Parathyroid adenoma (tissue), 2 donors: ENCODE data around the gene RNF214.
"Not testable (repeated sequence)": the region's sequence is repeated elsewhere in the genome, so short reads cannot be mapped to it uniquely, and the experiment has no call there.

Experiments
- H2AFZ ChIP-seq: fragments of 300-600 bp; sonication (generic); one replicate; pipeline ENCODE4 v1.7.0; 2017; ENCODE audit warnings: antibody characterized with exemption, mild to moderate bottlenecking
- H3K27ac ChIP-seq: fragments of 300-600 bp; sonication (generic); one replicate; pipeline ENCODE4 v1.7.0; 2017
- H3K27me3 ChIP-seq: fragments of 300-600 bp; sonication (generic); one replicate; pipeline ENCODE4 v1.7.0; 2017; ENCODE audit warnings: low read length; ENCODE audit not compliant: control insufficient read depth, insufficient read depth
- H3K36me3 ChIP-seq: fragments of 300-600 bp; sonication (generic); one replicate; pipeline ENCODE4 v1.7.0; 2017; ENCODE audit warnings: low read length; ENCODE audit not compliant: control insufficient read depth, insufficient read depth
- H3K4me1 ChIP-seq: fragments of 300-600 bp; sonication (generic); one replicate; pipeline ENCODE4 v1.7.0; 2017; ENCODE audit warnings: control low read depth
- H3K4me2 ChIP-seq: fragments of 300-600 bp; sonication (generic); one replicate; pipeline ENCODE4 v1.7.0; 2017; ENCODE audit warnings: low read length
- H3K4me3 ChIP-seq: fragments of 300-600 bp; sonication (generic); one replicate; pipeline ENCODE4 v1.7.0; 2017; ENCODE audit warnings: low read depth, low read length
- H3K79me2 ChIP-seq: fragments of 300-600 bp; sonication (generic); one replicate; pipeline ENCODE4 v1.7.0; 2017; ENCODE audit warnings: control low read depth
- H3K9ac ChIP-seq: fragments of 300-600 bp; sonication (generic); one replicate; pipeline ENCODE4 v1.7.0; 2017; ENCODE audit warnings: mild to moderate bottlenecking
- H3K9me3 ChIP-seq: fragments of 300-600 bp; sonication (generic); one replicate; pipeline ENCODE4 v1.7.0; 2017; ENCODE audit warnings: low read length; ENCODE audit not compliant: control insufficient read depth
- TF ChIP-seq, protein P1 (sequence below): fragments of 300-600 bp; sonication (generic); IDR thresholded peaks from one replicate; pipeline ENCODE4 v1.7.0; 2017; ENCODE audit warnings: antibody characterized with exemption, mild to moderate bottlenecking
- donor health status: primary hyperparathyroidism.

RNF214 gene

DNA sequence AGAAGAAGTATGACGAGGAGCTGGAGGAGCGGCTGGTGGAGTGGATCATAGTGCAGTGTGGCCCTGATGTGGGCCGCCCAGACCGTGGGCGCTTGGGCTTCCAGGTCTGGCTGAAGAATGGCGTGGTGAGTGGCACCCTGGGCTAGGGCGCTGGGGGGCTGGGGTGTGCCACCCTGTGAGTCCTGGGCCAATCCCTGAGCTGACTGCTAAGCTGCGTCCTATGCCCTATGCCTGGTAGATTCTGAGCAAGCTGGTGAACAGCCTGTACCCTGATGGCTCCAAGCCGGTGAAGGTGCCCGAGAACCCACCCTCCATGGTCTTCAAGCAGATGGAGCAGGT is 29.4 kb upstream of the RNF214 start:
- Histone ChIP-seq H3K4me3 (no peak overlapping the region), H3K9me3 (no peaks in the 10 kb centered on the region), H3K4me1 (no peaks in the 10 kb centered on the region), H3K27me3 (no peaks in the 10 kb centered on the region), H2AFZ (no peak overlapping the region), H3K79me2 (no peaks in the 10 kb centered on the region), H3K4me2 (no peak overlapping the region), H3K9ac (no peak overlapping the region), H3K27ac (no peak overlapping the region), H3K36me3 (no peaks in the 10 kb centered on the region)
- TF ChIP-seq, protein P1, sequence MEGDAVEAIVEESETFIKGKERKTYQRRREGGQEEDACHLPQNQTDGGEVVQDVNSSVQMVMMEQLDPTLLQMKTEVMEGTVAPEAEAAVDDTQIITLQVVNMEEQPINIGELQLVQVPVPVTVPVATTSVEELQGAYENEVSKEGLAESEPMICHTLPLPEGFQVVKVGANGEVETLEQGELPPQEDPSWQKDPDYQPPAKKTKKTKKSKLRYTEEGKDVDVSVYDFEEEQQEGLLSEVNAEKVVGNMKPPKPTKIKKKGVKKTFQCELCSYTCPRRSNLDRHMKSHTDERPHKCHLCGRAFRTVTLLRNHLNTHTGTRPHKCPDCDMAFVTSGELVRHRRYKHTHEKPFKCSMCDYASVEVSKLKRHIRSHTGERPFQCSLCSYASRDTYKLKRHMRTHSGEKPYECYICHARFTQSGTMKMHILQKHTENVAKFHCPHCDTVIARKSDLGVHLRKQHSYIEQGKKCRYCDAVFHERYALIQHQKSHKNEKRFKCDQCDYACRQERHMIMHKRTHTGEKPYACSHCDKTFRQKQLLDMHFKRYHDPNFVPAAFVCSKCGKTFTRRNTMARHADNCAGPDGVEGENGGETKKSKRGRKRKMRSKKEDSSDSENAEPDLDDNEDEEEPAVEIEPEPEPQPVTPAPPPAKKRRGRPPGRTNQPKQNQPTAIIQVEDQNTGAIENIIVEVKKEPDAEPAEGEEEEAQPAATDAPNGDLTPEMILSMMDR, result no peak

DNA sequence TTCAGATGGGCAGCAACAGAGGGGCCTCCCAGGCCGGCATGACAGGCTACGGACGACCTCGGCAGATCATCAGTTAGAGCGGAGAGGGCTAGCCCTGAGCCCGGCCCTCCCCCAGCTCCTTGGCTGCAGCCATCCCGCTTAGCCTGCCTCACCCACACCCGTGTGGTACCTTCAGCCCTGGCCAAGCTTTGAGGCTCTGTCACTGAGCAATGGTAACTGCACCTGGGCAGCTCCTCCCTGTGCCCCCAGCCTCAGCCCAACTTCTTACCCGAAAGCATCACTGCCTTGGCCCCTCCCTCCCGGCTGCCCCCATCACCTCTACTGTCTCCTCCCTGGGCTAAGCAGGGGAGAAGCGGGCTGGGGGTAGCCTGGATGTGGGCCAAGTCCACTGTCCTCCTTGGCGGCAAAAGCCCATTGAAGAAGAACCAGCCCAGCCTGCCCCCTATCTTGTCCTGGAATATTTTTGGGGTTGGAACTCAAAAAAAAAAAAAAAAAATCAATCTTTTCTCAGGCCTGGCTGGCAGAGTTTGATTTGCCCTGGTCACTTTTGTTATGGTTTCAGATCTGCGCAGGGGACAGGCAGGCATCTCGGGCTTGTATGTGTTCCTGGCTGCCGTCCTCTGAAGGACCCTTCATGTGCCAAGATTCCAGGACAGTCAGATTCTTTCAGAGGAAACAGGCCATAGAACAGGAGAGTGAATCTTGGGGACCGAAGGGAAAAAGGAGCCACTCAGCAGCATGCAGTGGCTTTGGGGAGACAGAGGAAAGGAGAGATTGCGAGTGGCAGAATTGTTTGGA is 28.0 kb upstream of the RNF214 start:
- Histone ChIP-seq H3K27ac (no peak overlapping the region), H3K9ac (no peak overlapping the region), H3K9me3 (no peaks in the 10 kb centered on the region), H3K27me3 (no peaks in the 10 kb centered on the region), H3K4me2 (no peak overlapping the region), H3K79me2 (no peaks in the 10 kb centered on the region), H2AFZ (no peak overlapping the region), H3K36me3 (no peaks in the 10 kb centered on the region), H3K4me3 (no peak overlapping the region), H3K4me1 (no peaks in the 10 kb centered on the region)
- TF ChIP-seq, protein P1, result no peak

DNA sequence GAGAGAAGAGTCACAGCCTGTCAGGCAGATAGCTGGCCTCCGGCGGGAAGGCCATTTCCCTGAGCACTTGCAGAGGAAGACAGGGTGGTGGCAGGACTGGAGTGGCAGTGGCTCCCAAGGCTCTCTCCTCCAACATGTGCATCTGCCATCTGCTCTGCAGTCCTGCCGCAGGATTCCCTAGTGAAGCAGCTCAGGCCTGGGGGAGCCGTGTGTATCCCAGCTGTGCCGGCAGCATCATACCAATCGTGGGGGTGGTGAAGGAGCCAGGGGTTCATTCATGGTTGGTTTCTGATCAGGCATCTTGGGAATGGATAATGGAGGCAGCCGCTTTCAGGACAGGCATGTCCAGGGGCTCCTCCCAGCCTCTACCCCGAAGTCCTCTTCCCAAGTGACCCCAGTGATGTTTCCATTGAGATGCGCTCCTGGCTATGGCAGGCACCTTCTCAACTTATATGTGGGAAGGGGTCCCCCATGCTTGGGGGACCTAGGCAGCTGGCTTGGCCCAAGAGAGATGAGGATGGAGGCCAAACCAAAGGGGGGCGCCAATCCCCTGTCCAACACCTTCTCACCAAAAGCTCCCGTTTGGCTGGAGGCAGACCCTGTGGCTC is 27.2 kb upstream of the RNF214 start:
- H3K9me3 ChIP-seq, result no peaks in the 10 kb centered on the region
- H3K4me2 ChIP-seq, result no peak overlapping the region
- no peak overlapping the region for H3K4me3 ChIP-seq
- H3K27ac ChIP-seq, result no peak overlapping the region
- H3K4me1 ChIP-seq, result no peaks in the 10 kb centered on the region
- no peaks in the 10 kb centered on the region for H3K27me3 ChIP-seq
- TF ChIP-seq, protein P1, result no peak
- no peak overlapping the region for H2AFZ ChIP-seq
- H3K9ac ChIP-seq, result no peak overlapping the region
- H3K79me2 ChIP-seq, result no peaks in the 10 kb centered on the region
- H3K36me3 ChIP-seq, result no peaks in the 10 kb centered on the region

DNA sequence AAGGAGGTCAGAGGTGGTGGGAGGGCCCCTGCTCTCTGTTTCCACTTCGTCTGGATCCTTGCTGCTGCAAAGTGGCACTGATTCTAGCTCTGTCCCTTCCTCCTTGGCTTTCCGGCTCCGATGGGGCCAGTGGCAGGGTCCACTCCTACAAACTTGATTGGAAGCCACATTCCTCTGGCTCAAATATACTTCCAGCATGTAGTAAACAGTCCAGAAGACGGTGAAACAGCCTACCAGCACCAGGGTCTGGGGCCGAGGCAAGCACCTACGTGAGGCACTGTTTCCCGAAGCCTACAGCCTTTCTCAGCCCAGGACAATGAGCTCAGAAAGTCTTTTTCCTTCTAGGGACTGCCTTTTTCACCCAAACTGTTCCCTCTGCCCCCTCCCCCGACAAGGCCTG is 26.4 kb upstream of the RNF214 start:
- H3K27ac ChIP-seq, H3K4me3 ChIP-seq, H3K79me2 ChIP-seq, H3K4me1 ChIP-seq, H3K9me3 ChIP-seq, H3K36me3 ChIP-seq, H3K9ac ChIP-seq, H3K27me3 ChIP-seq, H3K4me2 ChIP-seq, H2AFZ ChIP-seq: not testable (repeated sequence)

DNA sequence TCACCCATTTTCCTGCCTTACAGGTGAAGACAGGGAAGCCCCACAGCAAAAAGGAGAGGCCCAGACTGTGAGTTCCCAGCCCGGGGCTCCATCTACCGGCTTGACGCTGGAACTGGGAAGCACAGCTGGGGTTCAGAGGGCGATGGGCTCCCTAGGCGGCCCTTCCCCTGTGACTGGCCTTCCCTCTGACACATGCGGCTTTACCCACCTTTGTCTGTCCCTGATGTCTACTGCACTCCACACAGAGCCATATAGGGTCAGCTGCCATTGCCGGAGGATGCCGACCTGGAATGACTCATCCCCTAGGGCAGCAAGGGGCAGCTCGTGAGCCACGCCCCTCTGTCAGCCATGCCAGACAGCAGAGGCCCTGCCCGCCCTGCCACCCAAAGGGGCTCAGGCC is 25.6 kb upstream of the RNF214 start:
- not testable (repeated sequence) for H3K4me2 ChIP-seq, H3K9ac ChIP-seq, H3K4me3 ChIP-seq, H3K27me3 ChIP-seq, H2AFZ ChIP-seq, H3K36me3 ChIP-seq, H3K9me3 ChIP-seq, H3K79me2 ChIP-seq, H3K27ac ChIP-seq, H3K4me1 ChIP-seq

DNA sequence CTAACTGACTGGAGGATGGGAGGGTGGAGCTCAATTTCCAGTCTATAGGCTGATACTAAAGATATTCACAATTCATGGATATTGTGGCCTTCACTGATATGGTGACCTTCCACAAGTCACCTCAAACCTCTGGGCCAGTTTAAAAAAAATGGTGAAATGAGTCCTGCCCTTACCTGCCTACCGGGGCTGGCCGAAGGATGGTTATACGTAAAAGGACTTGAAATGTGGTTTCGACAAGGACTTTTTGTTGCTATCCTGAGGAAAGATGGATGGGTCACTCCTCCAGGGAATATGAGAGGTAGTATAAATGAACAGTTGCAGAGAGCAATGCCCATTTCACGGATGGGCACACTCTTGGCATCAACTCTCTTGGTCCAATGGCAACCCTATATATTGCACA is 25.0 kb upstream of the RNF214 start:
- H3K4me3 ChIP-seq, H3K27me3 ChIP-seq, H3K79me2 ChIP-seq, H3K9me3 ChIP-seq, H3K4me2 ChIP-seq, H3K36me3 ChIP-seq, H2AFZ ChIP-seq, H3K27ac ChIP-seq, H3K4me1 ChIP-seq, H3K9ac ChIP-seq: not testable (repeated sequence)

DNA sequence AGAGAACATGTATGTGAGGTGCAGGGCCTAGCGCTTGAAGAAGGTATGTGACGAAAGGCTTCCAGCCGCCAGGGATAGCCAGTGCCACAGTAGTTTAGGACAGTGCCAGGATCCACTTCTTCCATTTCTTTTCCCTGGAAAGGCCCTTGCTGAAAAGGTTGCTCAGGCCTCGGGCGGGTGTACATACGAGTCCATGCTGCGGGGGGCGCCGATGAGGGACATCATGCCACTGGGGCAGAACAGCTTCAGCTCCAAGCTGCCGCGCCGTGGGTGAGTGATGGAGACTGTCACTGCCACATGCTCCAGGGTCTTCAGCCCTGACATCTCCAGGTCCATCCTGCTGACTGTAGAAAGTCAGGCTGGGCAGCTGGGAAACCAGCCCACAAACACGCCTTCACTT is 23.8 kb upstream of the RNF214 start:
- not testable (repeated sequence) for H3K27ac ChIP-seq, H3K9ac ChIP-seq, H3K9me3 ChIP-seq, H3K79me2 ChIP-seq, H3K4me1 ChIP-seq, H2AFZ ChIP-seq, H3K4me3 ChIP-seq, H3K36me3 ChIP-seq, H3K27me3 ChIP-seq, H3K4me2 ChIP-seq

DNA sequence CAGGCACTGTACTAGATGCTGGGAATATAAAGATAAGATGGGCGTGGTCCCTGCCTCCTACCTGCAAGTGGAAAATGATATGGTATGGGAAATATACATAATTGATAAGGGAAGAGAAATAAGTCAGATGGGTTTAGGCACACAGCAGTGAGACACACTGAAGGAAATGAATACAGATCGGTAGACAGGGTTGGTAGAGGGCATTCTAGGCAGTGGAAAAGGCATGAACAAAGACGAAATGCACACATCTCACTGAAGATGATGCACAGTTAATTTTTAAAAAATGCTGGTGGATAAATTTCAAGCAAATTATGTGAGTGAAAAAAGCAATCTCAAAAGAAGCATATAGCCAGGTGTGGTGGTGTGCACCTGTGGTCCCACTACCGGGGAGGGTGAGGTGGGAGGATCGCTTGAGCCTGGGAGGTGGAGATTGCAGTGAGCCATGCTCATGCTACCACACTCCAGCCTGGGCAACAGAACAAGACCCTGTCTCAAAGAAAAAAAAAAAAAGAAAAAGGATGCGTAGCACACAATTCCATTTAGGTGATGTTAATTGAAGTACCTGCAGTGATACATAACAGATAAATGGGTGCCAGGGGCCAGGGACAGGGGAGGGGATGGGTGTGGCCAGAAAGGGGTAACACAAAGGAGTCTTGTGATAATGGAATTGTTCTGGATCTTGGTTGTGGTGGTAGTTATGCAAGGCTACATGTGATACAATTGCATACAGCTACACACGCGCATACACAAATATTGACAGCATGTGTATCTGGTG is 22.9 kb upstream of the RNF214 start:
- H3K4me2 ChIP-seq, H3K36me3 ChIP-seq, H3K27ac ChIP-seq, H3K27me3 ChIP-seq, H3K9ac ChIP-seq, H3K9me3 ChIP-seq, H3K79me2 ChIP-seq, H3K4me1 ChIP-seq, H3K4me3 ChIP-seq, H2AFZ ChIP-seq: not testable (repeated sequence)
